Heart right ventricle (tissue), 16 donors: ENCODE results near the gene GRIK2. TPM values are rescaled to one million over a fixed set of nuclear protein-coding genes. Genes with fewer than 3 reads are reported as not detected.

Experiments used
- ATAC-seq, 8 donors: fragments of 200-7000 bp; cut with Tn5 transposase; one replicate each; pipeline ENCODE4 v1.9.1; 2020; ENCODE audit warnings: mild to moderate bottlenecking in 8 of 8, moderate library complexity in 8 of 8, moderate number of reproducible peaks in 1 of 8
- DNase-seq, 2 donors: peaks; one replicate each; pipeline ENCODE4 v3.0.0-alpha.2; 2020
- H3K27ac ChIP-seq, 10 donors: fragments of 200-600 bp; sonication (generic) in 2 of 10; one replicate each; pipeline versions ENCODE4 v1.5.0 to v1.8.0; 2020 to 2022; ENCODE audit warnings: mild to moderate bottlenecking in 3 of 10
- H3K27me3 ChIP-seq, 7 donors: fragments of 200-600 bp; one replicate each; pipeline ENCODE4 v1.8.0; 2021 to 2022; ENCODE audit warnings: mild to moderate bottlenecking in 2 of 7
- H3K36me3 ChIP-seq, 9 donors: fragments of 200-600 bp; sonication (generic) in 1 of 9; one replicate each; pipeline versions ENCODE4 v1.5.0 to v1.8.0; 2020 to 2022; ENCODE audit warnings: mild to moderate bottlenecking in 2 of 9
- H3K4me1 ChIP-seq, 9 donors: fragments of 200-600 bp; sonication (generic) in 1 of 9; one replicate each; pipeline versions ENCODE4 v1.5.0 to v1.8.0; 2020 to 2022; ENCODE audit warnings: mild to moderate bottlenecking in 4 of 9
- H3K4me3 ChIP-seq, 10 donors: fragments of 200-600 bp; sonication (generic) in 2 of 10; one replicate each; pipeline versions ENCODE4 v1.5.0 to v1.8.0; 2020 to 2022; ENCODE audit warnings: mild to moderate bottlenecking in 7 of 10, moderate library complexity in 2 of 10
- H3K9me3 ChIP-seq, 11 donors: fragments of 200-600 bp in 10 of 11; sonication (generic) in 2 of 11; one replicate each; pipeline versions ENCODE4 v1.5.0 to v1.8.0; 2013 to 2022; ENCODE audit warnings: mild to moderate bottlenecking in 2 of 11, control low read depth in 1 of 11, moderate library complexity in 1 of 11
- CTCF ChIP-seq, 9 donors: fragments of 200-600 bp; sonication (generic) in 2 of 9; IDR thresholded peaks; one replicate each; pipeline versions ENCODE4 v1.5.0 to v1.8.0; 2021 to 2022; ENCODE audit warnings: antibody characterized with exemption in 9 of 9, mild to moderate bottlenecking in 5 of 9, moderate library complexity in 1 of 9
- WGBS, 2 donors: extraction: QIAGEN DNeasy Blood & Tissue Kit; methylation state at CpG; one replicate each; pipeline ENCODE4 v1.1.7; 2013; ENCODE audit warnings: inconsistent platforms in 1 of 2; 5-methylcytosine and 5-hydroxymethylcytosine counted together
- intact Hi-C, 10 donors: fragments of 100-400 bp; cut with DNase I; formaldehyde crosslinking; loops; one replicate each; pipeline versions ENCODE4 v1.11.1 to v1.14.2; 2022
- polyA plus RNA-seq, 2 donors: library from polyadenylated mRNA; stranded (reverse); fragments of 200-250 nt; gene quantifications; one replicate each; pipeline ENCODE4 v1.2.3, GENCODE V29; 2013
- total RNA-seq, 10 donors: library from RNA; stranded (reverse); fragmentation: NEBNext Ultra II Directional in 3 of 10; extraction: Animal tissue kit (Norgen Biotek cat#: 25700) in 3 of 10; gene quantifications; one replicate each; pipeline versions ENCODE4 v1.2.1 to v1.2.4, GENCODE V29; 2021 to 2023
- donor health status: Arrhythmogenic right ventricular cardiomyopathy.
- donor health status: ischemic (EF 13 %, LVEDD 7.1; RV severe dilation, severe dysfunction).
- donor health status: healthy with polysubstance abuse.
- donor health status: DM: no; HTN: yes; CAD: no.
- donor health status: DM: no; HTN: no; CAD: no.
- donor health status: ischemic (EF 25% LVEDD 6.9; RV normal size, moderate dysfunction).
- donor health status: ischemic (EF 25% LVEDD 5.7; RV mildly dilated, moderate dysfunction).
- donor health status: healthy.
- donor health status: DM: yes; HTN: yes; CAD: no.
- donor health status: Ischemic cardiomyopathy.
- donor health status: ischemic (EF 35%, LVEDD 5.7; RV mildly dilated, moderate dysfunction).
- donor health status: nonischemic (EF 11% LVEDD 7.7; RV severe dilation, severe dysfunction).
- donor health status: DM: yes; HTN: yes; CAD: no.
- donor health status: PGD.
- donor health status: ischemic (EF 29% LVEDD 5.4; RV normal size, mild dysfunction).
- donor health status: nonischemic (EF 23%, LVEDD 6.1; RV moderate dilation, normal function).

GRIK2 gene
- total and polyA plus RNA-seq, 12 donors, result 0.13 to 7.0 (median 2.5) TPM

DNA sequence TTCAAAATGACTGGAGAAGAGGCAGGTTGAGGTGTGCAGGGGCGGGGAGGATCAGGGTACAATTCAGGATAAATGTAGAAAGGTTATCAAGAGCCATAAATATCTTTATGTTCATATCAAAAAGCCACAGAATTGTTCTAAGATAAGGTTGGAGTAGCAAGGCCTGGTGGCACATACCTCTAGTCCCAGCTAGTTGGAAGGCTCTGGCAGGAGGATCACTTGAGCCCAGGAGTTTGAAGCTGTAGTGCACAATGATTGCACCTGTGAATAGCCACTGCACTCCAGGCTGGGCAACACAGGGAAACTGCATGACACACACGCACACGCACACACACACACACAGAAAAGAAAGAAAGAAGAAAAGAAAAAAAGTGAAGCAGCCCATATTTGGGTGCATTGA lies 194.8 kb downstream of the GRIK2 start:
- H3K4me3 ChIP-seq, result no peak overlapping the region
- WGBS, 2 donors, result 62 to 64% methylated on average over 3 of the region's 3 CpGs
- intact Hi-C loops, result no loop called here
- H3K27ac ChIP-seq, result no peak overlapping the region
- H3K36me3 ChIP-seq, result no peaks in the 10 kb centered on the region
- H3K4me1 ChIP-seq, result no peaks in the 10 kb centered on the region
- ATAC-seq (no peak), DNase-seq (no peak)
- no peaks in the 10 kb centered on the region for H3K27me3 ChIP-seq
- H3K9me3 ChIP-seq, result no peaks in the 10 kb centered on the region
- TF ChIP-seq CTCF (IDR thresholded peaks at IDR 0.05), result no peak

GRCh38 chr6:101595276-101595675 lies 201.8 kb downstream of the GRIK2 start:
- Histone ChIP-seq H3K36me3 (no peaks in the 10 kb centered on the region), H3K4me1 (no peaks in the 10 kb centered on the region), H3K4me3 (no peak overlapping the region), H3K9me3 (no peaks in the 10 kb centered on the region), H3K27me3 (no peaks in the 10 kb centered on the region), H3K27ac (no peak overlapping the region)
- no peak for TF ChIP-seq CTCF (IDR thresholded peaks at IDR 0.05)
- ATAC-seq (no peak), DNase-seq (no peak)
- intact Hi-C loops, result no loop called here

DNA sequence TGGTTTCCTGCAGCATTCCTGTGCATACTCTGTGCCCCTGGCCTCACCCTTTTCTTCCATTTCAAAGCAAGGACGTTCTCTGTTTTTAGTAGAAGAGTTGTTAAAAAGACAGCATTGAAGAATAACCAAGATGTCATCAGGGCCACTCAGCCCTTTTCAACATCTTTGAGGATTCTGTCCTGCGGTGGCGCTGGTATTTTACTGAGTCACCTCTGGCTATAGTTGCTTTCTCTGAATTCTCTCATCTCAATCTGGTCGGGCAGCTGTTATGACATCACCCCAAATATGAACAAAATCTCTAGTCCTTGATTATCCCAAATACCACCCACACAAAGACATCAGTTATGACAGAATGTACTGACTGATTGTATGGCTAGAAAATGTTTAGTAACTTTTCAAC lies 204.2 kb downstream of the GRIK2 start:
- intact Hi-C loops, result no loop called here
- no peaks in the 10 kb centered on the region for H3K9me3 ChIP-seq
- H3K4me3 ChIP-seq, result no peak overlapping the region
- 46 to 49% methylated on average over 4 of the region's 4 CpGs for WGBS, 2 donors
- H3K36me3 ChIP-seq, result no peaks in the 10 kb centered on the region
- H3K4me1 ChIP-seq, result no peaks in the 10 kb centered on the region
- H3K27ac ChIP-seq, result no peak overlapping the region
- H3K27me3 ChIP-seq, result no peaks in the 10 kb centered on the region
- no peak for TF ChIP-seq CTCF (IDR thresholded peaks at IDR 0.05)
- no peak for DNase-seq
- no peak for ATAC-seq

DNA sequence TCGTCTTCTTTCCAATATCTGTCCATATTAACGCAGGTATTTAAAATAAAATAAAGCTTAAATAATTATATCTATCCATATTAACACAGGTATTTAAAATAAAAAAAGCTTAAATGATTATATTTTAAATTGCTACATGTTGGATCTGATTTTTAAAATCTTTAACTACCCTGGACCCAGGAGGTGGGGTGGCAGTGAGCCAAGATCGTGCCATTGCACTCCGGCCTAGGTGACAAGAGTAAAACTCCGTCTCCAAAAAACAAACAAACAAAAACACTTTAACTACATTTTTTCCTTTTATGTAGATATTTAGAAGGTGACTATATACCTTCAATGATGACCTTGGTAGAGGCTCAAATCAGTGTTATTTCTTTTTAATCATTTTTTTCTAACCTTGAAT lies 211.9 kb downstream of the GRIK2 start:
- DNase-seq, result no peak
- TF ChIP-seq CTCF (IDR thresholded peaks at IDR 0.05), result no peak

DNA sequence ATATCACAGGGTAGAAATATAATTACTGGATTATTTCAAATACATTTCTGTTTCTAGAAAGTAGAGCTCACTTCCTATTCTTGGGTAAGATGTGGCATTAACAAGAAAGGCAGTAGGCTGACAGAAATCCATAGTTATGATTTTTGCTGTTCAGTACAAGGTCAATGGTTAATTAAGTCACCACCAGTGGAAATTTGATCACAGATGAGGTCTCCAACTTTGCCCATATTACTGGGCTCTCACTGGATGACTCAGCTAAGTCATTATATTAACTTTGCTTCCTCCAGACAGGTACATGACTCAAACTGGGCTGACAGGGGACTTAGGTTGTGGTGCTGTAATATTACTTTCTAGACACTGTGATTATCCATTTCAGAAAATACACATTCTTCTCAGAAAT lies 212.4 kb downstream of the GRIK2 start:
- no peaks in the 10 kb centered on the region for H3K4me1 ChIP-seq
- no peak overlapping the region for H3K4me3 ChIP-seq
- no peaks in the 10 kb centered on the region for H3K27me3 ChIP-seq
- TF ChIP-seq CTCF (IDR thresholded peaks at IDR 0.05), result no peak
- intact Hi-C loops, result no loop called here
- no peaks in the 10 kb centered on the region for H3K9me3 ChIP-seq
- no peak for ATAC-seq
- no peak overlapping the region for H3K27ac ChIP-seq
- DNase-seq, result no peak
- no peaks in the 10 kb centered on the region for H3K36me3 ChIP-seq

More for the DNA sequence above, 211.9 kb downstream of the GRIK2 start:
- Histone ChIP-seq H3K36me3 (no peaks in the 10 kb centered on the region), H3K27ac (no peak overlapping the region), H3K27me3 (no peaks in the 10 kb centered on the region), H3K4me1 (no peaks in the 10 kb centered on the region), H3K9me3 (no peaks in the 10 kb centered on the region), H3K4me3 (no peak overlapping the region)
- ATAC-seq, result no peak
- WGBS, 2 donors, result 86% methylated on average over 5 of the region's 5 CpGs
- intact Hi-C loops, result no loop called here
